Measurements from ENCODE around the gene DYRK1B. TPM values are rescaled to one million over a fixed set of nuclear protein-coding genes. Genes with fewer than 3 reads are reported as not detected.

The DYRK1B gene
- polyA plus RNA-seq, 4 donors = 33.1 to 39.8 (median 36.8) TPM

GRCh38 chr19:39864118-39864517 lies 30.2 kb upstream of the DYRK1B start:
- DNase-seq (ENCODE audit: low read depth in 4 of 4, low spot score in 3 of 4) = no peak

GRCh38 chr19:39858541-39858940 lies 24.6 kb upstream of the DYRK1B start:
- DNase-seq (ENCODE audit: low read depth in 4 of 4, low spot score in 3 of 4) = no peak

GRCh38 chr19:39852882-39853281 lies 18.9 kb upstream of the DYRK1B start:
- DNase-seq (ENCODE audit: low read depth in 4 of 4, low spot score in 3 of 4) = no peak

GRCh38 chr19:39850892-39851291 lies 16.9 kb upstream of the DYRK1B start:
- no peak for DNase-seq (ENCODE audit: low read depth in 4 of 4, low spot score in 3 of 4)

- no peak for DNase-seq (ENCODE audit: low read depth in 4 of 4, low spot score in 3 of 4)
Observed at GRCh38 chr19:39848392-39848791, 14.4 kb upstream of the DYRK1B start.

- DNase-seq (ENCODE audit: low read depth in 4 of 4, low spot score in 3 of 4) = no peak
Observed at GRCh38 chr19:39847525-39847924, 13.6 kb upstream of the DYRK1B start.

GRCh38 chr19:39846678-39847486 lies 12.9 kb upstream of the DYRK1B start:
- DNase-seq (ENCODE audit: low read depth in 4 of 4, low spot score in 3 of 4) = no peak

- DNase-seq (ENCODE audit: low read depth in 4 of 4, low spot score in 3 of 4) = peak; percentile 83 to 93 (median 86)
Observed at GRCh38 chr19:39845933-39846677, 12.1 kb upstream of the DYRK1B start, which contains the start of gene FBL. Gene FBL (minus strand): TSS chr19:39846379. CDS start chr19:39846300, 79 bp downstream.

GRCh38 chr19:39845584-39845932 lies 11.6 kb upstream of the DYRK1B start:
- no peak for DNase-seq (ENCODE audit: low read depth in 4 of 4, low spot score in 3 of 4)

- no peak for DNase-seq (ENCODE audit: low read depth in 4 of 4, low spot score in 3 of 4)
Observed at GRCh38 chr19:39845172-39845571, 11.2 kb upstream of the DYRK1B start.

GRCh38 chr19:39843919-39844793 lies 10.2 kb upstream of the DYRK1B start:
- no peak for DNase-seq (ENCODE audit: low read depth in 4 of 4, low spot score in 3 of 4)

GRCh38 chr19:39842693-39843435 lies 8.9 kb upstream of the DYRK1B start:
- no peak for DNase-seq (ENCODE audit: low read depth in 4 of 4, low spot score in 3 of 4)

- DNase-seq (ENCODE audit: low read depth in 4 of 4, low spot score in 3 of 4) = no peak
Observed at GRCh38 chr19:39841041-39841440, 7.1 kb upstream of the DYRK1B start.

- no peak for DNase-seq (ENCODE audit: low read depth in 4 of 4, low spot score in 3 of 4)
Observed at GRCh38 chr19:39840492-39840891, 6.5 kb upstream of the DYRK1B start.

GRCh38 chr19:39839678-39840327 lies 5.8 kb upstream of the DYRK1B start:
- no peak for DNase-seq (ENCODE audit: low read depth in 4 of 4, low spot score in 3 of 4)

- no peak for DNase-seq (ENCODE audit: low read depth in 4 of 4, low spot score in 3 of 4)
Observed at GRCh38 chr19:39838569-39838968, 4.6 kb upstream of the DYRK1B start.

GRCh38 chr19:39837978-39838377 lies 4.0 kb upstream of the DYRK1B start:
- DNase-seq (ENCODE audit: low read depth in 4 of 4, low spot score in 3 of 4) = no peak

- no peak for DNase-seq (ENCODE audit: low read depth in 4 of 4, low spot score in 3 of 4)
Observed at GRCh38 chr19:39834287-39834841, 402 bp upstream of the DYRK1B start.

- no peak for DNase-seq (ENCODE audit: low read depth in 4 of 4, low spot score in 3 of 4)
Observed at GRCh38 chr19:39833160-39833463, 850 bp downstream of the DYRK1B start.
